B cell (primary cell): Measurements from ENCODE around the gene CLCN1. TPM values are rescaled to one million over a fixed set of nuclear protein-coding genes. Genes with fewer than 3 reads are reported as not detected.

Experiments
- ATAC-seq: fragments of 200-7000 bp; cut with Tn5 transposase; one replicate; pipeline ENCODE4 v1.10.0; 2021; ENCODE audit warnings: low read depth, mild to moderate bottlenecking, moderate number of reproducible peaks, moderate library complexity
- CTCF ChIA-PET: fragments of 350-600 bp; sonication (Branson Sonifier 250); formaldehyde crosslinking; loops from one replicate; lab custom pipeline; 2021; ENCODE audit warnings: antibody characterized with exemption, inconsistent platforms; lab: Charles Lee
- POLR2A ChIA-PET: fragments of 350-600 bp; sonication (Branson Sonifier 250); formaldehyde crosslinking; loops from one replicate; lab custom pipeline; 2021; ENCODE audit warnings: antibody characterized with exemption; lab: Charles Lee
- DNase-seq: peaks from one replicate; pipeline ENCODE4 v3.0.0; 2013
- H2AFZ ChIP-seq: 2 replicates; pipeline ENCODE4 v1.6.1; 2012; ENCODE audit warnings: mild to moderate bottlenecking, low read depth, low read length; ENCODE audit not compliant: insufficient read depth, poor library complexity, severe bottlenecking
- H3K27ac ChIP-seq, 2 donors: 1 replicate in 1 of 2; 2 replicates in 1 of 2; pipeline ENCODE4 v1.5.1; 2012 to 2013; ENCODE audit warnings: low read length in 2 of 2, mild to moderate bottlenecking in 2 of 2, moderate library complexity in 1 of 2
- H3K27me3 ChIP-seq, 4 experiments: fragments of 200-600 bp in 1 of 4; sonication (generic) in 1 of 4; replicated peaks in 1 of 4; 1 replicate in 2 of 4; 2 replicates in 2 of 4; pipeline versions ENCODE4 v1.6.1 to v1.7.0; 2013 to 2016; ENCODE audit warnings: low read length in 3 of 4, mild to moderate bottlenecking in 2 of 4, mixed read lengths in 1 of 4, moderate library complexity in 1 of 4; ENCODE audit not compliant: insufficient read depth in 4 of 4, control insufficient read depth in 3 of 4; ENCODE audit errors: control extremely low read depth in 1 of 4
- H3K36me3 ChIP-seq, 2 experiments: replicated peaks in 1 of 2; 1 replicate in 1 of 2; 2 replicates in 1 of 2; pipeline versions ENCODE4 v1.6.1 to v1.7.1; 2013; ENCODE audit warnings: low read length in 1 of 2; ENCODE audit not compliant: insufficient read depth in 2 of 2, control insufficient read depth in 1 of 2; ENCODE audit errors: control extremely low read depth in 1 of 2, extremely low read depth in 1 of 2
- H3K4me1 ChIP-seq, 2 donors: fragments of 200-600 bp in 1 of 2; sonication (generic) in 1 of 2; 1 replicate in 1 of 2; 2 replicates in 1 of 2; pipeline versions ENCODE4 v1.5.1 to v1.6.1; 2013 to 2017; ENCODE audit warnings: low read length in 2 of 2; ENCODE audit not compliant: control insufficient read depth in 2 of 2, insufficient read depth in 2 of 2
- H3K4me2 ChIP-seq: replicated peaks from 2 replicates; pipeline ENCODE3; 2012; ENCODE audit warnings: mild to moderate bottlenecking, low read depth, low read length; ENCODE audit not compliant: poor library complexity, severe bottlenecking
- H3K4me3 ChIP-seq, 5 experiments: fragments of 200-600 bp in 1 of 5; sonication (generic) in 1 of 5; 1 replicate in 3 of 5; 2 replicates in 2 of 5; pipeline versions ENCODE4 v1.5.1 to v1.7.0; 2011 to 2016; ENCODE audit warnings: low read length in 4 of 5, mild to moderate bottlenecking in 4 of 5, low read depth in 2 of 5, control low read depth in 1 of 5, moderate library complexity in 1 of 5; ENCODE audit not compliant: insufficient read depth in 1 of 5; ENCODE audit errors: control extremely low read depth in 1 of 5, extremely low read depth in 1 of 5
- H3K79me2 ChIP-seq: fragments of 200-600 bp; sonication (generic); one replicate; pipeline ENCODE4 v1.6.0; 2016; ENCODE audit warnings: low read length; ENCODE audit not compliant: control insufficient read depth, insufficient read depth
- H3K9ac ChIP-seq: fragments of 200-600 bp; sonication (generic); 2 replicates; pipeline ENCODE4 v1.6.1; 2017; ENCODE audit warnings: mild to moderate bottlenecking, low read length, moderate library complexity
- H3K9me3 ChIP-seq, 3 donors: one replicate each; pipeline versions ENCODE4 v1.6.1 to v1.7.1; 2013; ENCODE audit warnings: low read length in 2 of 3; ENCODE audit not compliant: control insufficient read depth in 2 of 3, insufficient read depth in 1 of 3; ENCODE audit errors: control extremely low read depth in 1 of 3
- H4K20me1 ChIP-seq: 2 replicates; pipeline ENCODE4 v1.6.0; 2012; ENCODE audit warnings: mild to moderate bottlenecking, low read length; ENCODE audit not compliant: insufficient read depth, control insufficient read depth, poor library complexity, severe bottlenecking
- H3K27ac Mint-ChIP-seq: one replicate; pipeline ENCODE4 v1.8.0; 2021; ENCODE audit warnings: mixed read lengths
- H3K27me3 Mint-ChIP-seq: one replicate; pipeline ENCODE4 v1.8.0; 2021; ENCODE audit warnings: mixed read lengths
- H3K4me1 Mint-ChIP-seq: one replicate; pipeline ENCODE4 v1.8.0; 2021; ENCODE audit warnings: mixed read lengths
- H3K4me3 Mint-ChIP-seq: one replicate; pipeline ENCODE4 v1.8.0; 2021; ENCODE audit warnings: mixed read lengths
- H3K9me3 Mint-ChIP-seq: one replicate; pipeline ENCODE4 v1.8.0; 2022; ENCODE audit warnings: mixed read lengths; ENCODE audit not compliant: insufficient read depth
- CTCF ChIP-seq: fragments of 200-600 bp; IDR thresholded peaks from one replicate; pipeline ENCODE4 v1.8.0; 2022; ENCODE audit warnings: antibody characterized with exemption, mild to moderate bottlenecking
- EZH2 ChIP-seq: IDR thresholded peaks from 2 replicates; pipeline ENCODE4 v1.6.1; 2012; ENCODE audit warnings: borderline replicate concordance, low read depth, mild to moderate bottlenecking, moderate library complexity, low read length; ENCODE audit not compliant: insufficient read depth, poor library complexity, severe bottlenecking
- WGBS: methylation state at CpG from one replicate; pipeline ENCODE4 v1.1.5; 2013; ENCODE audit warnings: missing lambda C conversion rate; ENCODE audit not compliant: insufficient coverage; 5-methylcytosine and 5-hydroxymethylcytosine counted together
- intact Hi-C: fragments of 100-400 bp; cut with micrococcal nuclease; formaldehyde crosslinking; loops from one replicate; pipeline ENCODE4 v1.10.0; 2022
- polyA plus RNA-seq: library from polyadenylated mRNA; depleted of rRNA; stranded (reverse); fragments of >200 nt; gene quantifications from 2 replicates; pipeline ENCODE4 v1.2.3, GENCODE V29; 2012
- total RNA-seq, 2 donors: library from RNA; stranded (reverse); fragments of 120-200 nt in 1 of 2; gene quantifications; 1 replicate in 1 of 2; 2 replicates in 1 of 2; pipeline versions ENCODE4 v1.2.3 to v1.2.4, GENCODE V29; 2013 to 2022

The CLCN1 gene
- total and polyA plus RNA-seq, 2 donors (not counting 1 experiment from before 2014, with no cell fraction given) = not detected

GRCh38 chr7:143299840-143300239 lies 16.1 kb upstream of the CLCN1 start:
- no peak overlapping the region for H3K27ac ChIP-seq
- peak; percentile 49 for DNase-seq
- H3K27ac Mint-ChIP-seq = no peak overlapping the region
- peaks cover 32% of the 10 kb centered on the region for H4K20me1 ChIP-seq
- H3K4me1 Mint-ChIP-seq = peaks cover 30% of the 10 kb centered on the region
- intact Hi-C loops = loop anchor here (1.0 to 5.0 kb wide), 2 partner anchors 38 to 60 kb away; partner anchors contain the start of gene GSTK1
- peaks cover 2 to 92% of the 10 kb centered on the region in 2 experiments for H3K36me3 ChIP-seq
- CTCF ChIA-PET = interaction anchor here (0.6 to 4.6 kb wide), 25 partner anchors 9 to 1579 kb away, joined by 3 to 112 read pairs (median 4); partner anchors contain the start of genes CASP2 and CLCN1
- no peak overlapping the region for H3K9ac ChIP-seq
- peaks cover 12% of the 10 kb centered on the region for H3K79me2 ChIP-seq
- H2AFZ ChIP-seq = no peak overlapping the region
- no peaks in the 10 kb centered on the region for H3K27me3 ChIP-seq
- TF ChIP-seq EZH2 (no peak), CTCF (peak; percentile 69)
- no peaks in the 10 kb centered on the region for H3K9me3 ChIP-seq
- no peak overlapping the region for H3K4me3 Mint-ChIP-seq
- peak; percentile 73 for ATAC-seq
- POLR2A ChIA-PET = no interaction called here
- H3K27me3 Mint-ChIP-seq = no peaks in the 10 kb centered on the region
- H3K9me3 Mint-ChIP-seq = no peaks in the 10 kb centered on the region
- H3K4me1 ChIP-seq = peaks cover 3 to 4% of the 10 kb centered on the region in 2 donors
- no peak overlapping the region for H3K4me2 ChIP-seq
- 86% methylated on average over 7 of the region's 8 CpGs for WGBS
- no peak overlapping the region for H3K4me3 ChIP-seq
